Measurements from ENCODE around the gene ITCH. TPM values are rescaled to one million over a fixed set of nuclear protein-coding genes. Genes with fewer than 3 reads are reported as not detected.

ITCH gene
- total and polyA plus RNA-seq, 2 of the 8 experiments (the other 6 are each of a cell fraction or from before 2014, with no cell fraction given) = 3.9 to 45.2 TPM

DNA sequence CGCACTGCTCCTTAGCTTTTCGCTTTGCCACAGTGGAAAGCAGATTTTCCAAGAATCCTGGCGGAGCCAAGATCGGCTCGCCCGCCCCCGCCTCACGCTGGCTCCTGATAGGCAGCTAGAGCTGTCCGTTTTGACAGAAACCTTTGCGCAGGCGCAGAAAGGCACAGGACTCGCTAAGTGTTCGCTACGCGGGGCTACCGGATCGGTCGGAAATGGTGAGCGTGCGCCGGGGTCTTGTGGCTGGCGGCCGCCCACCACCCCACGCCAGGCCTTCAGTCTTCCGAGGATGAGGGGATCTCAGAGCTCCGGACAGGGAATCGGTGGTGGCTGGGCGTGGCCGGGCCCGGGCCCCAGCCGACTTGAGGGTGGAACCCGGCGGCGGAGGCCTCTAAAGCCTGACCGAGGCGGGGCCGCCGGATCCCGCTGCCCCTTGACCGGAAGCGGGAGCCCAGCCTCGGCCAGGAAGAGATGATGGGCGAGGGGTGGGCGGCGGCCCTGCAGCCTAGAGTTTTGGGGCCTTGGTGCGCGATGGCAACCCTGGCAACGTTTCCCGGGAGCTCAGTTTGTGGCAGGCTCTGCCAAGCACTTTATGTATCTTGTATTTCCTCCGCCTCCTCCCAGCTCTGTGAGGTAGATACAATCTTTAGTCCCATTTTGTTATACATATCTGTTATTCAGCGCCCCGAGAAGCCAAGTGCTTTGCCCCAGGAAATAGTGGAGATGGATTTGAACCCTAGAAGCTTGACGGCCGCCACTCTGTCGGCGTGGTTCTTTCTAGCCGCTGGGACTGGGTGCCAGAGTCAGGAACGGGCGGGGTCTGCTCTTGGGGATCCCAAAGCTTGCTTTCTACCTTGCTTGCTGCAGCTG is 153.4 kb downstream of the ITCH start, which contains the start of gene DYNLRB1 (continued):
- TF ChIP-seq CTBP2 (IDR thresholded peaks at IDR 0.05; ENCODE audit: borderline replicate concordance, insufficient read depth, insufficient read length, low read length) = no peak
- TF ChIP-seq BACH1 (IDR thresholded peaks at IDR 0.05; ENCODE audit: low read length) = no peak
- TF ChIP-seq POLR2AphosphoS5 (IDR thresholded peaks at IDR 0.05; ENCODE audit: low read depth, low read length) = peak; percentile 78; the same call in 1 of the 2 replicates
- TF ChIP-seq PHF8 (conservative IDR thresholded peaks at IDR 0.05; ENCODE audit: low read depth, low read length) = peak; percentile 92
- no peak for TF ChIP-seq RAD21 (IDR thresholded peaks at IDR 0.05 in 1 of 2, conservative IDR thresholded peaks at IDR 0.05 in 1 of 2; ENCODE audit: low read depth in 2 of 2, low read length in 2 of 2)
- TF ChIP-seq GTF2F1 (IDR thresholded peaks at IDR 0.05; ENCODE audit: borderline replicate concordance, low read depth, low read length) = no peak
- no peak for TF ChIP-seq HDAC6 (IDR thresholded peaks at IDR 0.05; ENCODE audit: low read depth, low read length)
- TF ChIP-seq NRF1 (IDR thresholded peaks at IDR 0.05; ENCODE audit: low read depth, low read length) = peak; percentile 57
- no peak for TF ChIP-seq MAFK (IDR thresholded peaks at IDR 0.05; ENCODE audit: low read depth, low read length)
- no peak for TF ChIP-seq CEBPB (IDR thresholded peaks at IDR 0.05; ENCODE audit: low read depth, low read length)
- TF ChIP-seq EZH2 (IDR thresholded peaks at IDR 0.05; ENCODE audit: low read depth, low read length, severe bottlenecking) = no peak
- no peak for TF ChIP-seq ATF3 (IDR thresholded peaks at IDR 0.05; ENCODE audit: insufficient read depth, low read depth, low read length)
- TF ChIP-seq TEAD4 (IDR thresholded peaks at IDR 0.05; ENCODE audit: low read depth, low read length) = no peak
- TF ChIP-seq RBBP5 (IDR thresholded peaks at IDR 0.05; ENCODE audit: borderline replicate concordance, low read depth, low read length) = no peak; the same call in 1 of the 2 replicates
- peak in 1 of 2 experiments; percentile 83; a peak in 2 of 4 replicates for TF ChIP-seq SIN3A (conservative IDR thresholded peaks at IDR 0.05 in 1 of 2, IDR thresholded peaks at IDR 0.05 in 1 of 2; ENCODE audit: low read depth in 1 of 2, low read length in 2 of 2)
- no peak for TF ChIP-seq NANOG (IDR thresholded peaks at IDR 0.05; ENCODE audit: insufficient read depth, low read depth, low read length, poor library complexity, severe bottlenecking)
- TF ChIP-seq, protein P1, sequence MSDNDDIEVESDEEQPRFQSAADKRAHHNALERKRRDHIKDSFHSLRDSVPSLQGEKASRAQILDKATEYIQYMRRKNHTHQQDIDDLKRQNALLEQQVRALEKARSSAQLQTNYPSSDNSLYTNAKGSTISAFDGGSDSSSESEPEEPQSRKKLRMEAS (IDR thresholded peaks at IDR 0.05) = no peak
- peak; percentile 32 for TF ChIP-seq KDM4A (IDR thresholded peaks at IDR 0.05; ENCODE audit: low read depth, low read length, severe bottlenecking)
- no peak for TF ChIP-seq FOSL1 (IDR thresholded peaks at IDR 0.05; ENCODE audit: insufficient read depth, low read depth, low read length)
- no peak for TF ChIP-seq CBX5 (IDR thresholded peaks at IDR 0.05; ENCODE audit: low read depth, low read length)
- TF ChIP-seq POU5F1 (IDR thresholded peaks at IDR 0.05; ENCODE audit: low read depth, low read length) = no peak
